Neural cell (in vitro differentiated cells): ENCODE results near the gene CLIC6. TPM values are rescaled to one million over a fixed set of nuclear protein-coding genes. Genes with fewer than 3 reads are reported as not detected.

ENCODE experiments used
- H2AFZ ChIP-seq: fragments of 200-600, 300-800 bp; sonication (generic), shearing (Covaris generic); 2 replicates; pipeline ENCODE4 v1.6.0; 2014; ENCODE audit warnings: low read depth, mild to moderate bottlenecking, antibody characterized with exemption, low read length, moderate library complexity
- H3F3A ChIP-seq: fragments of 200-600 bp; shearing (Covaris generic); 2 replicates; pipeline ENCODE4 v1.6.1; 2016; ENCODE audit warnings: mild to moderate bottlenecking, moderate library complexity, mixed read lengths, antibody characterized with exemption, low read length; ENCODE audit not compliant: insufficient read depth, poor library complexity, severe bottlenecking
- H3K27ac ChIP-seq: fragments of 200-600, 300-800 bp; sonication (generic), shearing (Covaris generic); 2 replicates; pipeline ENCODE4 v1.5.1; 2014; ENCODE audit warnings: mild to moderate bottlenecking, low read length, moderate library complexity
- H3K27me3 ChIP-seq: fragments of 300-800, 200-600 bp; sonication (generic), shearing (Covaris generic); 2 replicates; pipeline ENCODE4 v1.6.0; 2014; ENCODE audit warnings: mild to moderate bottlenecking, low read depth, low read length, moderate library complexity; ENCODE audit not compliant: insufficient read depth
- H3K36me3 ChIP-seq: fragments of 300-800, 200-600 bp; sonication (generic), shearing (Covaris generic); 2 replicates; pipeline ENCODE4 v1.5.1; 2014; ENCODE audit warnings: mild to moderate bottlenecking, antibody characterized with exemption, low read length, moderate library complexity; ENCODE audit not compliant: insufficient read depth
- H3K4me2 ChIP-seq: fragments of 300-800, 200-600 bp; sonication (generic), shearing (Covaris generic); 2 replicates; pipeline ENCODE4 v1.6.0; 2014; ENCODE audit warnings: mild to moderate bottlenecking, low read length
- H3K4me3 ChIP-seq: fragments of 300-800, 200-600 bp; sonication (generic), shearing (Covaris generic); 2 replicates; pipeline ENCODE4 v1.5.1; 2014; ENCODE audit warnings: mild to moderate bottlenecking, low read length, moderate library complexity
- H3K79me2 ChIP-seq: fragments of 200-600 bp; shearing (Covaris generic); replicated peaks from 2 replicates; pipeline ENCODE4 v1.6.0; 2014; ENCODE audit warnings: mild to moderate bottlenecking, low read length, moderate library complexity; ENCODE audit not compliant: insufficient read depth
- H3K9ac ChIP-seq: fragments of 300-800, 200-600 bp; sonication (generic), shearing (Covaris generic); 2 replicates; pipeline ENCODE4 v1.6.1; 2016; ENCODE audit warnings: mild to moderate bottlenecking, low read length, mixed read lengths
- H3K9me2 ChIP-seq: fragments of 200-600 bp; shearing (Covaris generic); 2 replicates; pipeline ENCODE4 v1.6.1; 2016; ENCODE audit warnings: mild to moderate bottlenecking, low read length, mixed read lengths; ENCODE audit not compliant: insufficient read depth
- H3K9me3 ChIP-seq: fragments of 200-600, 300-800 bp; sonication (generic), shearing (Covaris generic); 2 replicates; pipeline ENCODE4 v1.6.1; 2016; ENCODE audit warnings: mild to moderate bottlenecking, mixed run types, low read length, moderate library complexity, mixed read lengths
- H4K20me1 ChIP-seq: fragments of 200-600 bp; shearing (Covaris generic); 2 replicates; pipeline ENCODE4 v1.6.1; 2016; ENCODE audit warnings: mild to moderate bottlenecking, mixed run types; ENCODE audit not compliant: insufficient read depth
- EP300 ChIP-seq: fragments of 450-650 bp; conservative IDR thresholded peaks from 2 replicates; pipeline ENCODE4 v1.6.1; 2014; ENCODE audit warnings: antibody characterized with exemption, mild to moderate bottlenecking, moderate library complexity; ENCODE audit not compliant: poor library complexity, severe bottlenecking
- EZH2 ChIP-seq: fragments of 200-600, 300-800 bp; shearing (Covaris generic), sonication (generic); IDR thresholded peaks from 2 replicates; pipeline ENCODE4 v1.6.1; 2014; ENCODE audit warnings: antibody characterized with exemption, low read length, borderline replicate concordance, mild to moderate bottlenecking; ENCODE audit not compliant: insufficient read depth, poor library complexity, severe bottlenecking
- MXI1 ChIP-seq: fragments of 450-650 bp; conservative IDR thresholded peaks from 2 replicates; pipeline ENCODE4 v1.6.1; 2014; ENCODE audit warnings: antibody characterized with exemption, mild to moderate bottlenecking; ENCODE audit not compliant: poor library complexity, severe bottlenecking
- POLR2AphosphoS5 ChIP-seq: IDR thresholded peaks from 2 replicates; pipeline ENCODE4 v1.6.1; 2012
- RAD21 ChIP-seq: fragments of 450-650 bp; conservative IDR thresholded peaks from 2 replicates; pipeline ENCODE4 v1.6.1; 2014; ENCODE audit warnings: antibody characterized with exemption, mild to moderate bottlenecking, moderate library complexity
- SMC3 ChIP-seq: fragments of 450-650 bp; conservative IDR thresholded peaks from 2 replicates; pipeline ENCODE4 v1.6.1; 2014; ENCODE audit warnings: antibody characterized with exemption, mild to moderate bottlenecking, moderate library complexity; ENCODE audit not compliant: poor library complexity
- TAF1 ChIP-seq: IDR thresholded peaks from 2 replicates; pipeline ENCODE4 v1.6.1; 2012; ENCODE audit warnings: low read depth
- polyA plus RNA-seq: library from polyadenylated mRNA; depleted of rRNA; stranded (reverse); fragments of >200 nt; gene quantifications from 2 replicates; pipeline ENCODE4 v1.2.3, GENCODE V29; 2014
- TF ChIP-seq, protein P1 (sequence below): fragments of 450-650 bp; IDR thresholded peaks from 2 replicates; pipeline ENCODE4 v1.5.1; 2014; ENCODE audit warnings: antibody characterized with exemption, mild to moderate bottlenecking, moderate library complexity; ENCODE audit not compliant: poor library complexity, severe bottlenecking
- TF ChIP-seq, protein P2 (sequence below): IDR thresholded peaks from 2 replicates; pipeline ENCODE4 v1.6.1; 2012; ENCODE audit warnings: borderline replicate concordance

The CLIC6 gene
- polyA plus RNA-seq, 1 donor from 2014 or later = 0.32 TPM

DNA sequence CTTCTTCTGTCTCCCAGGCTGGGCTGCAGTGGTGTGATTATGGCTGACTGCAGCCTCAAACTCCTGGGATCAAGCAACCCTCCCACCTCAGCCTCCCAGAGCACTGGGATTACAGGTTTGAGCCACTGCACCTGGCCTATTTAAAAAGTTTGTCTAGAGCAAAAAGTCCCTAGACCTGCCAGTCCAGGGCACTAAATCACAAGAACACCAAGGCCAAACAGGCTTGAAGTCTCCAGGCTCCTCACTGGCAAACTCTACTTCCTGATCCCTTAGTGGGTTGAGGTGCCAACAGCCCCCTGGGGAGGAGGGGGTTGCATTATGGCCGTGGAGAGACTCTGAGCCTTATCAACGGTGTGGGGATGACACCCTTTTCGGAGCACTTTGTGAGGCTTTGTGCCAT lies 76.0 kb downstream of the CLIC6 start:
- Histone ChIP-seq H3K4me2 (no peak overlapping the region), H3K9me2 (no peaks in the 10 kb centered on the region), H3K27ac (no peak overlapping the region), H3K79me2 (no peaks in the 10 kb centered on the region), H3K9me3 (no peaks in the 10 kb centered on the region), H3K36me3 (no peaks in the 10 kb centered on the region), H3K9ac (no peak overlapping the region), H4K20me1 (no peaks in the 10 kb centered on the region), H3K4me3 (no peak overlapping the region), H2AFZ (no peak overlapping the region), H3F3A (no peaks in the 10 kb centered on the region), H3K27me3 (no peaks in the 10 kb centered on the region)
- TF ChIP-seq RAD21 (no peak), MXI1 (no peak), EZH2 (no peak), TAF1 (no peak), POLR2AphosphoS5 (no peak), EP300 (no peak), SMC3 (no peak)
- TF ChIP-seq, protein P1, sequence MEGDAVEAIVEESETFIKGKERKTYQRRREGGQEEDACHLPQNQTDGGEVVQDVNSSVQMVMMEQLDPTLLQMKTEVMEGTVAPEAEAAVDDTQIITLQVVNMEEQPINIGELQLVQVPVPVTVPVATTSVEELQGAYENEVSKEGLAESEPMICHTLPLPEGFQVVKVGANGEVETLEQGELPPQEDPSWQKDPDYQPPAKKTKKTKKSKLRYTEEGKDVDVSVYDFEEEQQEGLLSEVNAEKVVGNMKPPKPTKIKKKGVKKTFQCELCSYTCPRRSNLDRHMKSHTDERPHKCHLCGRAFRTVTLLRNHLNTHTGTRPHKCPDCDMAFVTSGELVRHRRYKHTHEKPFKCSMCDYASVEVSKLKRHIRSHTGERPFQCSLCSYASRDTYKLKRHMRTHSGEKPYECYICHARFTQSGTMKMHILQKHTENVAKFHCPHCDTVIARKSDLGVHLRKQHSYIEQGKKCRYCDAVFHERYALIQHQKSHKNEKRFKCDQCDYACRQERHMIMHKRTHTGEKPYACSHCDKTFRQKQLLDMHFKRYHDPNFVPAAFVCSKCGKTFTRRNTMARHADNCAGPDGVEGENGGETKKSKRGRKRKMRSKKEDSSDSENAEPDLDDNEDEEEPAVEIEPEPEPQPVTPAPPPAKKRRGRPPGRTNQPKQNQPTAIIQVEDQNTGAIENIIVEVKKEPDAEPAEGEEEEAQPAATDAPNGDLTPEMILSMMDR = no peak
- TF ChIP-seq, protein P2, sequence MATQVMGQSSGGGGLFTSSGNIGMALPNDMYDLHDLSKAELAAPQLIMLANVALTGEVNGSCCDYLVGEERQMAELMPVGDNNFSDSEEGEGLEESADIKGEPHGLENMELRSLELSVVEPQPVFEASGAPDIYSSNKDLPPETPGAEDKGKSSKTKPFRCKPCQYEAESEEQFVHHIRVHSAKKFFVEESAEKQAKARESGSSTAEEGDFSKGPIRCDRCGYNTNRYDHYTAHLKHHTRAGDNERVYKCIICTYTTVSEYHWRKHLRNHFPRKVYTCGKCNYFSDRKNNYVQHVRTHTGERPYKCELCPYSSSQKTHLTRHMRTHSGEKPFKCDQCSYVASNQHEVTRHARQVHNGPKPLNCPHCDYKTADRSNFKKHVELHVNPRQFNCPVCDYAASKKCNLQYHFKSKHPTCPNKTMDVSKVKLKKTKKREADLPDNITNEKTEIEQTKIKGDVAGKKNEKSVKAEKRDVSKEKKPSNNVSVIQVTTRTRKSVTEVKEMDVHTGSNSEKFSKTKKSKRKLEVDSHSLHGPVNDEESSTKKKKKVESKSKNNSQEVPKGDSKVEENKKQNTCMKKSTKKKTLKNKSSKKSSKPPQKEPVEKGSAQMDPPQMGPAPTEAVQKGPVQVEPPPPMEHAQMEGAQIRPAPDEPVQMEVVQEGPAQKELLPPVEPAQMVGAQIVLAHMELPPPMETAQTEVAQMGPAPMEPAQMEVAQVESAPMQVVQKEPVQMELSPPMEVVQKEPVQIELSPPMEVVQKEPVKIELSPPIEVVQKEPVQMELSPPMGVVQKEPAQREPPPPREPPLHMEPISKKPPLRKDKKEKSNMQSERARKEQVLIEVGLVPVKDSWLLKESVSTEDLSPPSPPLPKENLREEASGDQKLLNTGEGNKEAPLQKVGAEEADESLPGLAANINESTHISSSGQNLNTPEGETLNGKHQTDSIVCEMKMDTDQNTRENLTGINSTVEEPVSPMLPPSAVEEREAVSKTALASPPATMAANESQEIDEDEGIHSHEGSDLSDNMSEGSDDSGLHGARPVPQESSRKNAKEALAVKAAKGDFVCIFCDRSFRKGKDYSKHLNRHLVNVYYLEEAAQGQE = no peak

DNA sequence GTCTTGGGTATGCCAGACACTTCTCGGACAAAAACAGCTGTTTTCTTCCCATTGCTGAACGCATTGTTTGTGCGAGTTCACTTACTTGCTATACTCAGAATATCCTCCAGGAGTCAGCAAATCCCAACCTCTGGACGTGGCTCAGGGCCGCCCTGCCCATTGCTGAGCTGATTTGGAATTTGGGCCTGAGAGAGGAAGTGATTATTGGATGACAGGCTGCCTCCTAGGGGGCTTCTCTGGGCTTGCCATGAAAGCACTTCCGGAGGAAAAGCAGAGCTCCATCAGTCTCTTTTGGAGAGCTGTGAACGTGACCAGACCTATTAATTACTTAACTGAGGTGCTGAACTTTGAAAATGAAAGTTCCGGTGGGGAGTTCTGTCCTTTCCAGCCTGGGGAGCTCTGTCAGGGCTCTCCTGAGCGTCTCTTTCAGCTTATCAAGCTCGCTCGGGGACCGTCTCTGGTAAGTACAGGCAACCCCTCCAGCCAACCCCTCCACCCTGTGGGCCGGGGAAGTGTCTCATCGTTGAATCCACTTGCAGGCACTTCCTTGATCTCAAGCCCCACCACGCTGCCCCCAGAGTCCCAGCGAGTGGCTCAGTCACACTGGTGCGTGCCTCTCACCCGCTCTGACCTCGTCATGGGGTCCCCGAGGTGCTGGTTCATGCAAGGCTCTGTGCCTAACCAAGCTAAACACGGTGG lies 76.9 kb downstream of the CLIC6 start:
- Histone ChIP-seq H3K27ac (no peak overlapping the region), H2AFZ (no peak overlapping the region), H3K4me2 (no peak overlapping the region), H3K9me3 (no peaks in the 10 kb centered on the region), H3K9ac (no peak overlapping the region), H3K4me3 (no peak overlapping the region), H3K36me3 (no peaks in the 10 kb centered on the region), H3K79me2 (no peaks in the 10 kb centered on the region), H3K9me2 (no peaks in the 10 kb centered on the region), H3K27me3 (no peaks in the 10 kb centered on the region), H3F3A (no peaks in the 10 kb centered on the region), H4K20me1 (no peaks in the 10 kb centered on the region)
- peak; percentile 89 for TF ChIP-seq SMC3
- TF ChIP-seq, protein P2 = no peak
- no peak for TF ChIP-seq EP300
- no peak for TF ChIP-seq MXI1
- TF ChIP-seq, protein P1 = peak; percentile 80
- TF ChIP-seq EZH2 = no peak
- TF ChIP-seq RAD21 = peak; percentile 84
- no peak for TF ChIP-seq POLR2AphosphoS5
- TF ChIP-seq TAF1 = no peak
